Mucosa of gallbladder (tissue), 1 donor: Measurements from ENCODE around the gene KLHL22. TPM values are rescaled to one million over a fixed set of nuclear protein-coding genes. Genes with fewer than 3 reads are reported as not detected.
"Not testable (repeated sequence)": the region's sequence is repeated elsewhere in the genome, so short reads cannot be mapped to it uniquely, and the experiment has no call there.

Experiments used
- DNase-seq: peaks from one replicate; pipeline ENCODE4 v3.0.0-alpha.2; 2020; ENCODE audit warnings: low spot score
- total RNA-seq: library from RNA; stranded (reverse); gene quantifications from one replicate; pipeline ENCODE4 v1.2.1, GENCODE V29; 2021
- donor health status: DM: no; HTN: no; CAD: no.

Gene KLHL22
- total RNA-seq, 1 donor from 2014 or later = 26.6 TPM

- DNase-seq = no peak
Observed at GRCh38 chr22:20524004-20524481, 28.4 kb upstream of the KLHL22 start.

DNA sequence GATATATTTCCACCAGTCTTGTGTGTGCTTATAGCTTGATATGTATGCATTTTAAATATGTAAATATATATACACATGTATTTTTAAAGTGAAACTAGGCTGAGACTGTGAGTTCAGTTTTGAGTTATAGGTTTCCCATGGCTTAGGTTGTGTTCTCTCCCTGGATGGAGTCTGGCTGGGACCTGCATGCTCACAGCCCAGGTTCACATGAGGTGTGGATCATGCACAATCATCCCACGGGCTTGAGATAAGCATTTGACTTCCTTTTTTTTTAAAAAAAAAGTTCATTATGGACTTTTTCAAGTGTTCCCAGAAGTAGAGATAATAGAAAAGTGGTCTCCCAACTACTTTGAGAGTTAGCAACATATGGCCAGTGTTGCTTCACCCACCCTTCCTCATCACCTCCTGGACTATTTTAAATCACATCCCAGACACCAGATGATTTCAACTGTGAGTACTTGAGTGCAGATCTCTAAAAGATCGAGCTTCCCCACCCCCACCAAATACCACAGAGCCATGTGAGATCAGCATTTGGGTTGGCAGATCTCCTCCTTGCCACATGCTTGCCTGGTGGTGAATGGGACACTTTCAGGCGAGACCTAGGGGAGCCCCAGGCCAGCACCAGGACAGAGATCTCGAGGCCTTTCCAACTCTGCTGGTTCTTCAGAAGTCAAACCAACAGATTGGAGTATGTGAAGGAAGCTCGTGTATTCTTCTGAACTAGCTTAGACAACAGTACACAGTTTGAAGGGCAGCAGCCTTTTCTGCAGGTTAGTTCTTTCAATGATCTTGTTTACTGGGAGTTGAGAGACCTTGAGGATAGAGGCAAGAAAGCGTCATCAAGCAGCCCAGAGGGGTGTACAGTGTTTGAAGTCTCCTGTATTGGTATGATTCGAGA lies 27.7 kb upstream of the KLHL22 start:
- no peak for DNase-seq

GRCh38 chr22:20522134-20523004 lies 26.8 kb upstream of the KLHL22 start:
- DNase-seq = no peak

DNA sequence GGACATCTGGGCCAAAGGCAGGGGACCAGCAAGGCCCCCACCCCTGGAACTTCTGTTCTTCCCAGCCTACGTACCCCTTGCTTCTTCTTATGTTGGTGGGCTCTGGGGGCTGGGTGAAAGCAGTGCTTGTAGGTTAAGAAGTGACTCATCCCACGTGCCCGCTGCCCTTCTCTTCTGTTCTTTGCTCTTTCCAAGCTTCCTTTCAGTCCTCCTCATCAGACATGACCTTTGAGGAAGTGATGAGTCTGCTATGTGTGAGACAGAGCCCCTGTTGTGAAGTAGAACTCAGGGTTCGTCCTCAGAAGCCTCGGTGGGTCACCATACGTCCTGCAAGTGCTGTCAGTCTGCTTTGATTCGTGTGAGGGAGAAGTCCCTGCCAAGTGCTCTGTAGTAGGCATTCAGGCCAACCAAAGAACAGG lies 24.5 kb upstream of the KLHL22 start:
- no peak for DNase-seq

DNA sequence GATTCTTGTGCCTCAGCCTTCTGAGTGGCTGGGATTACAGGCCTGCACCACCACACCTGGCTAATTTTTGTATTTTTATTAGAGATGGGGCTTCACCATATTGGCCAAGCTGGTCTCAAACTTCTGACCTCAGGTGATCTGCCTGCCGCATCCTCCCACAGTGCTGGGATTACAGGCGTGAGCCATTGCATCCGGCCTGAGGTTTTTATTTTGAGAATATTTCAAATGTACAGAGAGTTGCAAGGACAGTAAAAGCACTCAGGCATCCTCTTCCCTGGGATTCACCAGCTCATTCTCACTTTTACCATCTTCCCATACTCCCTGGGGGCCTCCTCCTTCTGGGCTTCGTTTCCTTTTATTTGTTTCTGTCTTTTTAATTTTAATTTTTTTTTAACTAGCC lies 24.0 kb upstream of the KLHL22 start:
- no peak for DNase-seq

DNA sequence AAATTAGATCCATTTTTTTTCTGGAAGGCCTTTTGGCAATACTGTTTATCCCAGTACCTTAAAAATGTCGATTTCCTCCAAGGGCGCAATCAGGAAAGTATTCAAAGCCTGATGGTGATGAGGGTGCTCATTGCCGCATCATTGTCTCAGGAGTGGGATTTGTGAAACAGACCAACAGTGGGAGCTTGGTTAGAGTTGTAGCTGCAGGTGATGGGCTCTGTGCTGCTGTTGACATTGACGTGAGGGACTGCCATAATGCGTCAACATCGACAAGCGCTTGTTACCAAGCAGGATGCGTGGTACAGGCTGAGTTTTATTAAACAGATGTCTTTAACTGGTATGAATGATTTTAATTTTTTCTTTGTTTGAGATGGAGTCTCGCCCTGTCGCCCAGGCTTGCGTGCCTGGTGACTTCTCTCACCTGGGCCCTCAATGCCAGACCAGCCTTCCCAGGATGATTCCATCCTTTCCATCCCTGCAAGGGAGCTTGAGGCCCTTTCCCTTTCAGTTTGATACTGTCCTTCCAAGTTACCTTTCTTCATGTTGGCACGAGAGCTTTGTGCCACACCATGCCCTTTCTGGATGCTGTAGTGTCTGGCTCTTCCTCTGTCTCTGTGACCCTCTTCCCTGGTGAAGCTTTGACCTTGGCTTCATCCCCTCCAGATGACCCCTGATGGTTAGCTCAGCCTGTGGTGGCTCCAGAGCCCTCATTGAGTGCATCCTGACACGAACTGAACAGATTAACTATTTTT lies 22.4 kb upstream of the KLHL22 start:
- DNase-seq = no peak

- no peak for DNase-seq
Observed at GRCh38 chr22:20517422-20517821, 21.8 kb upstream of the KLHL22 start.

- DNase-seq = no peak
Observed at GRCh38 chr22:20516399-20516798, 20.8 kb upstream of the KLHL22 start.

DNA sequence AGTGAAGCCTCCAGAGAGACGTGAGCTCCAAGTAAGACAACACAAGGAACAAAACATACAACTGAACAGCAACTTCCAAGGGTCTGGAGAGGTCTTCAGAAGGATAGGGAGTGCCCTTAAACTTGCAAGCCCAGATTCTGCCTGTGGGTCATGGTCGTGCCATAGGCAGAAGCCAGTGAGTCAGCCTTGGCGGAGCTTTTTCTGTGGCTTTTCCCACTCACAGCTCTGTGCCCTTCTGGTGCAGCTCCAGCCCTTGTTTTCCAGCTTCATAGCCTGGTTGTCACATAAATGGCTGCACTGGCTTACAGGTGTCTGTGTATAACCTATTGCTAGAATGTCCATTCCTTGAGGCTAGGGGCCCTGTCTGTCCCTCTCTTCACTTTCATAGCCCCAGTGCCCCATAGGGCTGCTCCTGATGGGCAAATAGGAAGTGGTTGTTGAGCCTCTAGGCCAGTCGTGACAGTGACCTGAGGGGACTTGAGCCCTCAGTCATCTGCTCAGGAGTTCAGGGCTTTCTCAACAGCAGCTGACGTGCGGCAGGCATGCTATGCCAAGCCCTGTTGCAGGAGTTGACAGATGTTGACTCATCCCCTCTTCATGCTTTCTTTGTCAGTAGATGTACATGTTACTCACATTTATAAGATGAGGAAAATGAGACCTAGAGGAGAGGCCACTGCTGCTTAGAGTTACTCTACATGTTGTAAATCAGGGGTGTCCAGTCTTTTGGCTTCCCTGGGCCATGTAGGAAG lies 19.2 kb upstream of the KLHL22 start:
- no peak for DNase-seq

DNA sequence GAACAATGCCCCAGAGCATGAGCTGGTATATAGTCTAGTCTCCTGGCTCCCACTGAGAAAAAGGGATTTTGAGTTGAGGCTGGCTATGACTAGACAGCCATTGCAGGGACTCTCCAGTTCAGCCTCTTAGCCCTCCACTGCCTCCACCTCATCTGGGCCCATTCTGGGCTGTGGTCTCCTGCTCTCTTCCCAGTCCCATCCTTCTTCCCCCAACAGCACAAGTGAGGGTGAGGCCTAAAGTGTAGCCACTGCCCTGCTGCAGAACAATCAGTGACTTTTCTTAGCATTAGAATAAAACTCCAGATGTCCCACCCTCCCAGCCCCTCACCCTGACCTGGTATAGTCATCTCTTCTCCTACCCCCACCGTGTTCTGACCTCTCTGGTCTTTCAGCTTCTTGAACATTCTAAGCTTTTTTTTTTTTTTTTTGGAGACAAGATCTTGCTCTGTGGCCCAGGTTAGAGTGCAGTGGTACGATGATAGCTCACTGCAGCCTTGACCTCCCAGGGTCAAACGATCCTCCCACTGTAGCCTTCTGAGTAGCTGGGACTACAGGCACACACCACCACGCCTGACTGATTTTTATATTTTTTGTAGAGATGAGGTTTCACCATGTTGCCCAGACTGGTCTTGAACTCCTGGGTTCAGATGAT lies 16.1 kb upstream of the KLHL22 start:
- no peak for DNase-seq

- DNase-seq = no peak
Observed at GRCh38 chr22:20510811-20511577, 15.4 kb upstream of the KLHL22 start.

GRCh38 chr22:20509344-20510047 lies 13.9 kb upstream of the KLHL22 start:
- peak; percentile 78 for DNase-seq

DNA sequence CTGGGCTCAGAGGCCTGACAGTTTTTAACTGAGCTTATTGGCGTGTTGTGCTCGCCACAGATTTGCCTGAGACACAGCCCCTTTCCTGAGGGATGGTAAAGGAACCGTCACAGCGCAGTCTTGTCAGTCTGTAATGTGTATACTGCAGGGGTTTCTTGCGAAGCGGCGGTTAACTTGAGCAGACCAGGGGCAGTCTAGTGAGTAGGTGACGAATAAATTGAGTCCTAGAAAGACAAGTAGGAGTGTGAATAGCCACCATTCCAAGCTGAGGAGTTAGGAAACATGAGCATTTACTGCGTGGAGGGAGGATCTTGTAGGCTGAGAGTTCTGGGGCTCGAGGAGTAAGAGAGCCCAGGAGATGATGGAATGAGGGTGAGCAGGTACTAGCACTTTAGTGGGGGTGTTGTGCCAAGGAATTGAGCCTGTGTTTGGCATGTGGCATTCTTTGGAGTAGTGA lies 13.2 kb upstream of the KLHL22 start:
- DNase-seq = no peak

DNA sequence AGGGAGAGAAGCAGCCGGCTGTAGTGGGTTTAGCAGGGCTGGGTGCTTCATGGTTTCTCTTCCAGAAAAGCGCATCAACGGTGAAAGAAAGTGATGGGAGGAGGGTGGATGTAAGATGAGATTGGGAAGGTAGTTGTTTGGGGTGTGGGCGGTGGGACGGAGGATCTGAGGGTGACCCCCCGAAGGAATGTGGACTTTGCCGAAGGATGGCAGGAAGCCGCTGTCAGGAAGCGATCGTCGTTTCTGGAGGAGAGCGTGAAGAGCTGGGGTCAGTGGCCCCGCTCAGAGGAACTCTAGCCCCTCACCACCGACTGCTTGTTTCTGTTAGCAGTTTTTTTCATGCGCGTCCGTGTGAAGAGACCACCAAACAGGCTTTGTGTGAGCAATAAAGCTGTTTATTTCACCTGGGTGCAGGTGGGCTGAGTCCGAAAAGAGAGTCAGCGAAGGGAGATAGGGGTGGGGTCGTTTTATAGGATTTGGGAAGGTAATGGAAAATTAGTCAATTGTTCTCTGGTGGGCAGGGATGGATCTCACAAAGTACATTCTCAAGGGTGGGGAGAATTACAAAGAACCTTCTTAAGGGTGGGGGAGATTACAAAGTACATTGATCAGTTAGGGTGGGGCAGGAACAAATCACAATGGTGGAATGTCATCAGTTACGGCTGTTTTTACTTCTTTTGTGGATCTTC lies 12.6 kb upstream of the KLHL22 start:
- not testable (repeated sequence) for DNase-seq

GRCh38 chr22:20507253-20508066 lies 11.9 kb upstream of the KLHL22 start, which contains the start of gene MED15:
Gene MED15 (plus strand): TSS chr22:20507610. CDS start chr22:20507679, 69 bp downstream.
- DNase-seq = peak; percentile 87

- DNase-seq = no peak
Observed at GRCh38 chr22:20506543-20507252, 11.1 kb upstream of the KLHL22 start.
